GM19240 (cell line): ENCODE results near the gene THRB.

Experiments used
- DNase-seq: peaks from one replicate; pipeline ENCODE4 v3.0.0; 2011; ENCODE audit warnings: low spot score; ENCODE audit not compliant: insufficient read length

THRB gene

DNA sequence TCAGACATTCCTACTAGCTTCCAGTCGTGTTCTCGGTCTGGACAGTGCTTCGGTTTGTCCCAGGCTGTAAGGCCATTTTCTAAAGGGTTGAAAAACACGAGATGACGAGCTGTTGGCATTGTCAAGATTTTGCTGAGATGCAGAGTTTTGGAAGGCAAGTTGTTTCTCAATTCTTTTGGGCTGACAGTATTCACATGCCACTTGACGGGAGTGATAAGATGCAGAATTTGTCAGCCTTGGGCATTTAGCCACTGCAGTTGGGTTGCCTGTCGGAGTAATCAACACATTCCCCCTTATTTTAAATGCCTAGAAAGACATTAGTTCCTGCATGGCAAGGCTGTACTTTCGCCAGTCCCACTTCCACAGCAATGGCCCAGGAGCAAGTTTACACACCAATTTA, 304.4 kb downstream of the THRB start:
- DNase-seq = no peak

DNA sequence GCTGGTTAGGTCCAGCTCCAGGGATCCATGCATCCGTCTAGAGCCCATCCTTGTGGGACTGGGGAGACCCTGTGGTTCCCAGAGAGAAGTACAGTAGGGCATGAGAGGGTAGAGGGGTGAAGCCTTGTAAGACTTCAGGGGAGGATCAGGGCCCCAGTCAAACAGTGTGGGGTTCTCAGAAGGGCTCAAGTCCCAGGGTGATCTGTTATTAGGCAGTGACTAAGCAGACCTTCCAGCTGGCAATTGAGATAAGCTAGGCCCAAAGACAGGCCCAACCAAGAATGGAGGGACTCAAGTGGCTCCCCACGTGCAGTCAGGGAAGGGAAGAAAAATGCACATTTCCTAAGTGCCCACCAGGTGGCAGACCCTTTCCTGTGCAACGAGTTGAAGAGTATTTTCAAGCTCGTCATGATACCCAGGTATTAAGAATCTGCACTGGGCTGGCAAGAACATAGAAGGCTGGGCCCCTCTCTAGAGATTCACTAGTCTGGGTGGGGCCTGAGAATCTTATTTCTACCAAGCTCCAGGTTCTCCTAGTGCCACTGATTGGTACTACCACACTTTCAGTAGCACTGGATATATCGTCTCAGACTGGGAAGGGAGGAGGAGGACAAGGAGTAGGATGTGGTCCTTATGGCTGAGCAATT, 308.8 kb downstream of the THRB start:
- peak; percentile 25 for DNase-seq

DNA sequence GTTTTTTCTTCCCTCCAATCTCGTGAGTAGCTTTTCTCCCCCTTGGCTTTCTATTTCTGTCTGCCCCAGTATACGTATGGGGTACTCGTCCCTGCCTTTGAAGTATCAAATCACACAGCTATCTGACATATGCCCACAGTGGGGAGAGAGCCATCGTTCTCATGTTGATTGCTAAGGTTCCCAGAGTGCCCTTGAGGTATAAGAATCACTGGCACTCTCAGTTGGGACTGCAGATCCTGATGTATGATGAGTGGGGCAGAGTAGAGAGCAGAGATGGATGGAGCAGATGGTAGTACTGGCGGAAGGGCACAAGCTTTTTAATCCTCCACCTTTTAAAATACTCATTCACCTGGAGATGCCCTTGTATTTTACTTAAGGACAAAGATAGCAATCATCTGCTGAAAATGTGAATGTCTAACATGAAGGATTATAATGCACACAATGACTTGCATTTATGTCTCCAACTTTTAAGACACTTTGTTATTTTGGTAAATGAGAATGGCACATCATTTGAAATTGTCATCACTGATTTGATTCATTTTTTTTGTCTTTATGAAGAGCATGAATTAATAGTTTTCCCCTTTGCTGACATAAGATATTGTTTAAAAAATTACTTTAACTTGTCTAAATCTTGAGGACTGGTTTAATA, 310.0 kb downstream of the THRB start:
- no peak for DNase-seq

DNA sequence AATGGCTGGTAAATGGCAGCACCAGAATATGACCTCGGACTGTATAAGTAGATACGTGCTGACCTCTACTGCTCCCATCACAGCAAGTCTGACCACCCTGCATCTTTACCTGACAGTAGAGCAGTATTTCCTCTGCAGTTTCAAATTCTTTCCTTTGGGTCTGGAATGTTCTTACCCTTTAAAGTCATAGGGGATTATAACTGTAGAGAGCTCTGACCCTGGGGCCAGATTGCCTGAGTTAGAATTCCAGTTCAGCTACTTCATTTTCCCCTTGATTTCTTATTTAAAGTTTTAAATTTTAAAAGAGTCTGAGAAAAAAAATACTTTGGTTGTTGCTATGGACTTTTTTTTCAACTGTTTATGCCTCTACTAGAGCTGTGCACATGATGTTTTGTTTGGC, 311.9 kb downstream of the THRB start:
- DNase-seq = no peak

DNA sequence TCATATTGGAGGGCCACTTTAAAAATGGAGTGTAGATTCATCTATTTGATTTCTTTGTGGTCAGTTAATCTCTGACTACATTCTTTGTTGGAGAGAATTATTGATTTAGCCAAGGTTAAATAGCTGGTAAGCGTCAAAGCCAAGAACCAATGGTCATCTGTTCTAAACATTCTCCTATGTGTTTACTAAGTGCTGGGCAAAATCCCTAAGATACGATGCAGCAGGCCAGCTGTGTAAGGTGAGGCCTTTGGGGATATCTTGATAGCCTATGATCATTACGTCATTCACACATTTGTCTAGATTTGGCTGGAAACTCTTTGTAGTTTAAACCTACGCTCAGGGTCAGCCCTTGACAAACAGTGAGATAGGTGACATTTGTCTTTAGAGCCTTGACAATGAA, 313.4 kb downstream of the THRB start:
- DNase-seq = no peak

DNA sequence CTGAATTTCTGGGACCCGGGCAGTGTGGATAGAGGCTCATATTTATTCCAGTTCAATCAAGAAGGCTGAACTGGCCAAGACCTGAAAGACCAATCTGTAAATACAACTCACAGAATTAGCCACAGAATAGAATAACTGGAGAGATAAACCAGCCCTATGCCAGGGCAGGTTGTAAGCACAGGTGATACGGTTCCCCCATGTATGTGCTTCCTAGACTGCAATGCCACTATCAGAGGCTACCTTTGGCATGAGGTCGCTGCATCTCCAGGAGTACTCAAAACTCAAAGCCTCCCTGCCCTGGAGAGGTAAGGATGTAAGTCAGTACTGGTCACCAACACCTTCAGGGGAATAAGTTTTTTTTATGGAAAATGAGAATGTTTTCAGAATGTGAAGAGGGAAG, 314.0 kb downstream of the THRB start:
- no peak for DNase-seq

DNA sequence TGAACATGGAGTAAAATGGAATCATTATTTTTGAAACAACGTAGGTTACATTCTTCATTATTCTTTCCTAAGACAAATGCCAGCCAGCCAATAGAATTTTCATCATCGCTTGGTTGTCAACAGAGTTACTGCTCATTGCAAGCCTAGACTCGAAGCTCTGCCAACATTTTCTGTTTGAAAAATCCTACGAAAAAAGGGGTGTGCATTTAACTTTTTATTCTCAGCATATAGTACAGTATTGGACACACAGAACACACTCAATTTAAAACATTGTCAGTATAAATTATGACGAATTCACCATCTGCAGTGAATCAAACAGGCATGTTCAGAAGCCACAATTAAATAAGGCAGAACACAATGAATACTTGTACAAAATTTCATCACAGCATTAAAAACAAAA, 317.4 kb downstream of the THRB start:
- DNase-seq = no peak

DNA sequence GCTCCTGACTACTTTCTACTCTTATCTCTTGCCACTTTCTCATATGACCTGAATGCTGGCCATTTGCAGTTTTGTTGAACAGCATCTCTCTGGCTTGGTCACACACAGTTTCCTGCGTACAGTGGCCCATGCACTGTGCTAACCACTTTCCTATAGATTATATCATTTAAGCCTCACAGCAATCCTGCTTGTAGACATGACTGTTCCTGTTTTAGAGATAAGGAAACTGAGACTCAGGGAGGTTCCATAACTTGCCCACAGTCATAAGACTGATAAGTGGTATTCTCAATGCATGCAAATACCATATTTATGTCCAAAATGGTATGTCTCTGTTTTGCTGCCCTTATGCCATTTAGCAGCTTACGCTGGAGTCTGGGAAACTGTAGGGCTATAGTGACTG, 320.0 kb downstream of the THRB start:
- DNase-seq = no peak

DNA sequence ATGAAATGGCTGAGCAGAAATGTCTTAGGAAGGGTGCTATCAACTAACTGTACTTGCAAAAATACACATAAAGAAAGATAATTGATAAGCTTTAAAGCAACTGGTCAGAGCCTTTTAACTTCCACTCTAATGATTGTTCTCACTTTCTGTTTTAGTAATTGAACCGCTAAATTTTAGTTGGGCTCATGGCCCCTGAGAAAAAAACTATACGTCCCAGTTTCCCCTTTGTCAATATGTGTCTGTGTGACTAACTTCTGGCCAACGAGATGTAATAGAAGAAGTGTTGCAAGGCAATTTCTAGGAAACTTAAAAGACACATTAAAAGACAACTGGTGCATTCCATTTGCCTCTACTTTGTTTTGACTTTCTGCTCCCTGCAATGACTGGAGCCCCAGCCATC, 325.7 kb downstream of the THRB start:
- DNase-seq = no peak

DNA sequence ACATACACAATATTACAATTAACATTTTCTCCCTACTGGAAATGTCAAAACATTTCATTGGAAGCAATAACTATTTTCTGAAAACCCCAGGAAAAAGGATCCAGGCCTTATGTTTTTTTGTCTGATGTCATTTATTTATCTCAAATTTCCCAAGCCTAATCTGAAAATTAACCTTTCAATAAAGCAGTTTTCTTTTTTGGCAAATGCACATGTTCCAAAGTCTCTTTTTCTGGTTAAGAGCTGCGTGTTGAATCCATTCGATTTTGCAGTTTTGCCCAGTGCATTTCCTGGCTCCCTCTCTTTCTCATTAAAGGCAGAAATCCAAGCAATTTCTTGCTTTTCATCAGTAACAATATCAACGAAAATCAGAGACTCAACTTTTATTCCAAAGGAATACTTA, 327.2 kb downstream of the THRB start:
- no peak for DNase-seq

DNA sequence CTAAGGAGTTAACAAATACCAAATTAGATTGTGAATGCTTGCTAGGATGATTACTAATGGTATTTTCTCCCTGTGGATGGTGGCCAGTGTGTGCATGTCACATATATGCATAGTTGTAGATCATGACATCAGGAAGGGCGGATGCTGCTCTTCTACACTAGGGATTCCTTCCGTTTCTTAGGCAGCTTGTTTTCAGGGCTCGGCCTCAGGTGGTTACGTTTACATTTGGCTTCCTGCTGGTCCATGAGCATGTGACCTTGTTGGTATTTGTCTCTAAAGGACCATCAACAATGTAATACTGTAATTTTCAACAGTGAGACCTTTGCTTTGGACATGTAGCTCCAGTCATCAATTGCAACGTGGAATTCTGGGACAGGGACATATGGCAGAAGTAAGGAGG, 328.1 kb downstream of the THRB start:
- DNase-seq = no peak

DNA sequence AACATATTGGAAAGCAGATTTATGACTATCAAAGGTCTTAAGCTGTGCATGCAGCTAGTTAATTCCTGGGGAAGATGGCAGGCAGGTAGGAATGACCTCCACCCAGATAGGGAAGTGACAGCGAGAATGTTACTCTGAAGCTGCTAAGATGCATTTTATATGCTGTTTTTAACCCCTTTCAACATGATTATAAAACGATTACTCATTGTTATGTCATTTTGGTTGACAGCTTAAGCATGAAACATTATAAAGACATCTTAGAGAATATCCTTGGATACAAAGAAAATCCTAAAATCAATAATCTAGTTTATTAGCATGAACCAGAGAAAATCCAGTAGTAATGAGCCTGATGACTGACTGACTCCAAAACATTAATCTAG, 329.1 kb downstream of the THRB start:
- DNase-seq = no peak

DNA sequence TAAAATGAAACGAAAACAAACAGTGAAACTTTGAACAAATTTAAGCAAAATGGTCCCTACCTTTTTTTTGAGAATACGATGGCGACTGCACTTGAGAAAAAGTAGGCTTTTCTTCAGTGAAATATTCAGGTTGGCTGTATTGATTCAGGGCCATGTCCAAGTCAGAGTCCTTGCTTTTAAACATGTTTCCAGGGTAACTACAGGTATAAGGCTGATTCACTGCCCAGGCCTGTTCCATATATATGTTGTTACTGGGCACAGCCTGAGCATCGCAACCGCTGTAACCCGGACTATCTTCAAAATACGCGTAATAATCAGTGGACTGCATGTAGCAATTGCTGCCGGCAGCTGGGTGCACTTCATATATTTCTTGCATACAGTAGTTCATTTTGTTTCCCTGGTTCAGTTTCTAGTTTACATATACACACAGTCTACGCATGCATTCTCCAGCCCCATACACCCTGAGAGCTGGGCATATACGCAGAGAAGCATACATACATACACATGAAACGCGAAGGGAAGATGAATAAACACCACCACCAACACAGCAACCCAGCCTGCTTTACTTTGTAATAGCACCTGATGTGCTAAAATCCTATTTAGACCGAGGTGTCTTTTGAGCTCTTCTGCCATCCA, 329.6 kb downstream of the THRB start:
- no peak for DNase-seq

DNA sequence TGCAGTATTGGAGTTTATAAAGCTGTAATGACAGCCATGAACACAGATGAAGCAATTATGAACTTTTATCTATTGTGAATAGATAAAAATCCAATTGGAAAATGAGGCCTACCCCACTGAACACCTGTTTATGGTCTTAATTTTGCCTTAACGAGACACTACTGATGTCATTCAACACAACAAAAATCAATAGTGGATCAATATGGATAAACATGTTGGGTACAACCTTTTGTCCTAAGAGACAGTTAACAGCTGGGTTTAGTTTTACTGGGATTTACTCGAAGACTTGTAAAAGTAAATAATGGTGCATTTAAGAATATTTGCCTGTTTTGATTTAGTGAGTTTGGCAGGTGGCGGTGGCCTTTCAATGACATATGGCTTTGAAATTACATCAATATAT, 331.7 kb downstream of the THRB start:
- no peak for DNase-seq

DNA sequence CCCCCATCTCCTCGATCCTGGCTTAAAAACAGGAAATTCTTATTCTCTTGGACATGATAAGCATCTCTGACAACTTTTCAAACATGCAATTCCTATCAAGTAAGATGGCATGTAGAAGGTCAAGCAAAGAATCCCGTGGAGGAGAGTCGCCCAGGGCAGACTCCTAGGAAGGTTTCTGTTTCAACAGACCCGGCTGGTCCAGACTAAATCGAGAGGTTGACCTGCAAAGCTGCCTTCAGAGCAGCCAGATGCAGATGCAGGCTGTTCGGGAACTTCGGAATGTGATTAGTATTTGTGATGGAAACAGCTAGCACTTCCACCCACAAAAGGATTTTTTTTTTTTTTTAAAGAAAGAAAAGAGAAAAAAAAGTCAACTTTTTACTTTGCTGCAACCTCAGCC, 332.8 kb downstream of the THRB start:
- no peak for DNase-seq

DNA sequence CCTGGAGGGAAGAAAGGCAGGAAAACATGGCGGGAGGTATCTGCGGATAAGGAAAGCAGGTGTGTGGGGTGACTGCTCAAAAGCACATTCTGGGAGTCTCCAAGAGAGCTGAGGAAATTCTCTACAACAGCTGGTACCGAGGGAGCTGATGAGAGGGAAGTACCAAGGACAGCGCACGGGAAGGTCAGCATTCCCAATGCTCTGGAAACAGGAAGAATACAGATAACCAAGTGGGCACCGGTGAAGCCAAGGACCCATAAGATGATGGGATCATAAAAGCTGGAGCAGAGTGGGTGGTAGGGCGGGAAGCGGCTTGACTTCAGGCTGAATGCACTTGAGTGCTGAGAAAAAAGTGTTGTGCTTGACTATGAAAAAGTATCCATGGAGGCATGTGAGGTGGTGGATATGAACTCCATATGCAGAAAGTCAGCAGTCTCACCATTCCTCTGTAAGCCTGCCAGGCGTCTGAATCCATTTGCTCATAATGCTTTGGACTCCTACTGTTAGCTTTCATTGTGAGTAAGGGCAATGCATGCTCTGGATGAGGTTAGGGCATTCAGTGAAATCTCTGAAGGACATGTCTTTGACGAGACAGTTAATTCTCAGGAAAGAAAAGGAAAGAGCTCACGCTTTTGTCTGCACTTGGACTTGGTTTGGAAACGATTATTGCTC, 334.1 kb downstream of the THRB start:
- DNase-seq = no peak

DNA sequence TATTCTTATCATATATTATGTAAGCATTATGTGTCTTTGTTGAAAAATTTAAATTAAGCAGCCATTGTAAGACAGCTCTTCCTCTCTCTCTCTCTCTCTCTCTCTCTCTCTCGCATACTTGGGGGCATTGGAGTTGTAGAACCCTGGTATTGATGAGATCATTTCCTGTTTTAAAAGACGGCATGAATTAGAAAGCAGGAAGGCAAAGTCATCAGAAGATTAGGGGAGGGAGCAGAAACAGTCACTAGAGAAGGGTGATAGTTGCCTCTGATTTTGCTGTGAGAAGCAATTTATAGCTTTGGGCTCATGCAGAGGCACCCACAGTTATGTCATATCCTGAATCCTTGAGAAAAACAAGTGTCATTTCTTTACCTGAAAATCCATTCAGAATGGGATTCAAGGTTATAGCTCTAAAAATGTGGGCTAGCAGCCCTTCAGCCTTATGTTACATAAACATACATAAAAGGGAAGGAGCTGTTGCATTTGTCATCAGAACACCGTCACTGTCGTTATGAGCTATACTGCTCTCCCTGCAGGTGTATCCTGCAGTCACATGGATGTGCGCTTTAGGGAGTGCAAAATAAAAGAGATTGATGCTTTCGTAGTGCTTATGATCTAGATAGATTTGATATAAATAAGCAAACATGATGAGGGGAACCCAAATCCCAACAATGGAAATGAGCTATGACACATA, 335.7 kb downstream of the THRB start:
- DNase-seq = no peak

DNA sequence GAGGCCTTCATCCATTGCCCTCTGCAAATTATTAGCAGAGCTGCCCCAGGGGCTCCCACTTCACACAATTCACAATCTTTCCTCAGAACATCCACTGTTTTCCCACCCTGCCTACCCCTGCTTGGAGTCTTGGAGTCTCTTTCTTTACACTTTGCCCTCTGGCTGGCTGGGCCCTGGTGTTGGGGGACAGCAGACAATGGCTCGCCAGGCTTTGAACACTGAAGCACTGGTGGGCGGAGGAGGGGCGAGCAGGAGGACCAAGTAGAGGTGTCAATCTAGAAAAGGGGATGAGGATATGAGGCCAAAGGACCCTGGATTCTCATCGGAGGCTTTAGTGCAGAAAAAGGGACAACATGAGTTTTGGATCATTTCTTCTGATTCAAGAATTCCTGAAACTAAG, 337.5 kb downstream of the THRB start:
- DNase-seq = no peak

DNA sequence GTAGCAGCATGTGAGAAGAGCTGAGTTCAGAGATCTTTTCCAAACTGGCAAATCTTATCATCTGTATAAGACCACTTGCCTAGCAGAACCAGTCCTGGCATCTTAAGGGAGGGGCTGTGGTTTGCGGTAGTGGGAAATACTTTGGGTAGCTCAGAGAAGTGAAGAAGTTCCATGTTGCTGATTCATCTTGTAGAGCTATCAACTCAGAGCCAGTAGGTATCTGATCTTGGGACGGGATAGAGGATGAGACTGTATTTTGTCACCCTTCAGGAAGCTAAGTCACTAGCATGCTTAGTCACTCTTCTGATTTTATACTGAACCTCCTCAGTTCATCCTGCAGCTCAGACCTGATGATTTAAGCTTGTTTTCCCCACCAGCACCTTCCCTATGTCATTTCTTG, 338.2 kb downstream of the THRB start:
- no peak for DNase-seq

DNA sequence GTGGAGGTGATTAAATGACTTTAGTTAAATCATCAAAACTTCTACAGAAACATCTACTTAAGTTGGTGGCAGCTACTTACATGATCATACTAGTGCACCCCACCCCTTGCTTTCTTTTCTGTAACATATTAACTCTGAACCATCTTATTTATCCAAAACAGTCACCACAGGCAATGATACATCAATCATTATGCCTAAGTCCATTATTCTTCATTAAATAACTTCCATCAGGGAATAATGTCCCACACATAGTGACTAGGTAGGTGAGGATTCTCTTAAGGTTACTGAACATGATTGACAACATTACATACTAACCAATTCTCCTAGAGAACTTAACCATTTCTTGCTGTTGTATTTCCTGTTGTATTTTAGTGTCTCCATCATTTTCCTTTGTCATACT, 339.4 kb downstream of the THRB start:
- DNase-seq = no peak

DNA sequence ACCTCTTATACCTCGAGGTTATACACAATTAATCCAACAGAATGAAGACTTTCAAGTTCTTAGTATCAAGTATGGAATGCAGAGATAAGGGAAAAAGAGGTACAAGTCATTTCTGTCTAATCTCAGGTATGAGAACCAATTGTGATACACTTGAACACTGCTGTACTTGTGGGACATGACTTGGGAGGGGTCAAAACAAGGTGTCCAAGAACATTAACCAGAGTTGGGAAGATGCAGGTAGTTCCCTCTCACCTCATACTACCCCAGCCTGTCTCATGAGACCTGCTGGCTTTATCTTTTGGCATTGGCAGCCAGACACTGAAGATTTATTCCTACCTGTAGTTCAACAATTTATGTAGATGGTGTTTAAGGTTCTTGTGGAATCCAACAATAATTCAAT, 339.9 kb downstream of the THRB start:
- DNase-seq = no peak
